ENCODE data around the gene BAX. TPM values are rescaled to one million over a fixed set of nuclear protein-coding genes. Genes with fewer than 3 reads are reported as not detected.

Gene BAX
- total and polyA plus RNA-seq, 2 of the 4 experiments (the other 2 are of a cell fraction): 23.3 to 169 TPM

- DNase-seq: no peak
- dilution Hi-C loops (cut with HindIII; ENCODE audit: low sequenced_read_pairs, unreplicated experiment) (no loop called here), in situ Hi-C loops (cut with MboI; ENCODE audit: low sequenced_read_pairs) (no loop called here), intact Hi-C loops (cut with micrococcal nuclease) (loop anchor here (5.0 to 10.0 kb wide), 3 partner anchors 67 to 214 kb away; partner anchors contain the start of genes CGB7 and KCNA7)
- no peak overlapping the region for H4K5ac ChIP-seq (ENCODE audit: low read depth, low read length)
- H4K91ac ChIP-seq (ENCODE audit: insufficient read depth, low read depth, low read length): no peak overlapping the region
- no peak overlapping the region for H3K27ac ChIP-seq (ENCODE audit: insufficient read depth, low read length)
- no peak overlapping the region for H2AFZ ChIP-seq (replicated peaks; ENCODE audit: low read length, poor library complexity)
- no peak overlapping the region for H4K8ac ChIP-seq (ENCODE audit: low read depth in 2 of 2, low read length in 2 of 2)
- no peak overlapping the region for H3K9ac ChIP-seq (ENCODE audit: low read depth, low read length)
- H3K23ac ChIP-seq (ENCODE audit: low read depth, low read length): no peak overlapping the region
- no peak overlapping the region for H2BK5ac ChIP-seq (ENCODE audit: low read depth, low read length, poor library complexity, severe bottlenecking)
- 51% methylated on average over 2 of the region's 4 CpGs; no CpG with 5 or more reads in 1 of the 2 experiments for WGBS, 2 experiments (ENCODE audit: extremely low coverage in 2 of 2, insufficient read length in 1 of 2)
- H2BK20ac ChIP-seq (ENCODE audit: low read depth, low read length): no peak overlapping the region
- no peaks in the 10 kb centered on the region for H3K27me3 ChIP-seq (ENCODE audit: control insufficient read depth, insufficient read depth, low read length)
- H3K9me1 ChIP-seq (ENCODE audit: insufficient read depth, low read length): peaks cover 7% of the 10 kb centered on the region; the same call in 1 of the 2 replicates
- H3K14ac ChIP-seq (replicated peaks; ENCODE audit: low read depth, low read length): no peak overlapping the region
- POLR2A ChIA-PET (ENCODE audit: unreplicated experiment): no interaction called here
- H3K18ac ChIP-seq (ENCODE audit: low read depth, low read length): no peak overlapping the region
- CTCF ChIA-PET: interaction anchor here (1.0 kb wide), 1 partner anchor 9 kb away, joined by 4 read pairs; no protein-coding TSS in a partner anchor
- H2BK15ac ChIP-seq (ENCODE audit: low read depth, low read length): no peak overlapping the region
- peaks cover 12% of the 10 kb centered on the region for H3K4me1 ChIP-seq (ENCODE audit: control insufficient read depth, insufficient read depth, low read length)
- no peak overlapping the region for H3K4ac ChIP-seq (ENCODE audit: low read depth, low read length)
- H4K20me1 ChIP-seq (ENCODE audit: insufficient read depth, low read length): peaks cover 28% of the 10 kb centered on the region
- no peak for ATAC-seq (ENCODE audit: low read depth)
- no peak overlapping the region for H3K4me3 ChIP-seq (ENCODE audit: insufficient read depth, low read depth, low read length)
- TF ChIP-seq RFX5 (IDR thresholded peaks at IDR 0.05; ENCODE audit: low read depth, low read length) (no peak), CHD1 (IDR thresholded peaks at IDR 0.05; ENCODE audit: low read depth, low read length) (no peak), RAD21 (IDR thresholded peaks at IDR 0.05; ENCODE audit: low read length) (no peak), USF2 (IDR thresholded peaks at IDR 0.05; ENCODE audit: low read depth, low read length) (no peak), POLR2A (IDR thresholded peaks at IDR 0.05; ENCODE audit: low read depth, low read length) (no peak), ELK1 (IDR thresholded peaks at IDR 0.05; ENCODE audit: borderline replicate concordance, low read depth, low read length) (no peak), FOS (IDR thresholded peaks at IDR 0.05; ENCODE audit: low read depth, low read length) (no peak), CEBPB (IDR thresholded peaks at IDR 0.05; ENCODE audit: low read depth, low read length) (no peak), MAZ (IDR thresholded peaks at IDR 0.05; ENCODE audit: borderline replicate concordance, low read depth, low read length) (no peak), SMC3 (IDR thresholded peaks at IDR 0.05; ENCODE audit: low read depth, low read length) (no peak), RCOR1 (IDR thresholded peaks at IDR 0.05; ENCODE audit: insufficient replicate concordance, low read length) (no peak), MAFK (IDR thresholded peaks at IDR 0.05; ENCODE audit: low read depth, low read length) (no peak), NFE2L2 (IDR thresholded peaks at IDR 0.05; ENCODE audit: low read depth, low read length) (no peak), BHLHE40 (IDR thresholded peaks at IDR 0.05; ENCODE audit: low read depth, low read length) (no peak), CTCF (conservative IDR thresholded peaks at IDR 0.05; ENCODE audit: low read depth, low read length) (no peak), MXI1 (IDR thresholded peaks at IDR 0.05; ENCODE audit: borderline replicate concordance, low read depth, low read length) (no peak)
- no peak overlapping the region for H3K56ac ChIP-seq (ENCODE audit: extremely low read depth, insufficient read depth, low read length)
- no peaks in the 10 kb centered on the region for H3K9me3 ChIP-seq (ENCODE audit: control insufficient read depth, insufficient read depth, low read length)
- H3K36me3 ChIP-seq (ENCODE audit: control insufficient read depth, insufficient read depth, low read length): peaks cover 36% of the 10 kb centered on the region
- H2AK5ac ChIP-seq (ENCODE audit: low read depth, low read length): peak overlapping the region; percentile 13; the same call in 1 of the 2 replicates
- no peak overlapping the region for H2BK120ac ChIP-seq (ENCODE audit: low read depth, low read length)
- no TSS peak for BruUV-seq (replicated peaks)
- no peak overlapping the region for H2AK9ac ChIP-seq (replicated peaks; ENCODE audit: low read depth, low read length, poor library complexity)
- H3K79me1 ChIP-seq (ENCODE audit: low read depth in 1 of 2, low read length in 2 of 2): peaks cover 21 to 78% of the 10 kb centered on the region in 2 experiments
- H3K4me2 ChIP-seq (ENCODE audit: low read depth, low read length): no peak overlapping the region
Measured at GRCh38 chr19:48990400-48990799, 35.7 kb downstream of the BAX start.

Data from IMR-90 (cell line).